Measurements from ENCODE around the gene SEMA4C.

DNA sequence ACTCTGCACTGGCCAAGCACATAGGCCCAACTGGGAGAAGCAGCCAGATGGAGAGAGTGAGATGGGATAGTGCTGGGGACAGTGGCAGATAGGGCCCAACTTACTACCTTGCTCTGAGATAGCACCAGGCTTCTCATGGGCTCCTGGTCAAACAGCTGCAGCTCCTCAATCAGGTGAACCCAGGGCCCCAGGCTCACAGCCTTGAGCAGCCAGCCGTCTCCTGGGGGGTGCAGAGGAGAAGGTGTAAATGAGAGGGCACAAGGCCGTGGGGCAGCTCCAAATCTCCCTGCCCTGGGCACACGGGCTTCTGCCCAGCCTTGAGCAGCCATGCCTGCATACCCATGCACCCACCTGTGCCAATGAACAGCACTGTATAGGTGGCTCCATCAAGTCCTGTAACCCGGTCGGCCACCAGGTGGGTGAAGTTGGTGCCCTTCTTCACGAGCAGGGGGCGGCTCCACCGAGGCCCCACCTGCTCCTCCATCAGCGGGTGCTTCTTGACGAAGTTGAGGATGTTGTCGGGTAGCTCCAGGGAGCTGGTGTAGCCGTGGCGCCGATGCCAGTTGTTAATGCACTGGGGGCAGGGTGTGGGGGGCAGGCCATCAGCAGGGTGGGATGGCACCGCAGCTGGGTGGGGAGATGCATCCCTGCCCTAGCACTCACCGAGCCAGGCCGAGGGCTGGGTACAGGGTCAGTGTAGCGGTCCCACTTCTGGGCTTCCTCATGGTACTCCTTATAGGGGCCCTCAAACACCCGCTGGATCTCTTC is 6.1 kb downstream of the SEMA4C start:
- TF ChIP-seq, protein P1, sequence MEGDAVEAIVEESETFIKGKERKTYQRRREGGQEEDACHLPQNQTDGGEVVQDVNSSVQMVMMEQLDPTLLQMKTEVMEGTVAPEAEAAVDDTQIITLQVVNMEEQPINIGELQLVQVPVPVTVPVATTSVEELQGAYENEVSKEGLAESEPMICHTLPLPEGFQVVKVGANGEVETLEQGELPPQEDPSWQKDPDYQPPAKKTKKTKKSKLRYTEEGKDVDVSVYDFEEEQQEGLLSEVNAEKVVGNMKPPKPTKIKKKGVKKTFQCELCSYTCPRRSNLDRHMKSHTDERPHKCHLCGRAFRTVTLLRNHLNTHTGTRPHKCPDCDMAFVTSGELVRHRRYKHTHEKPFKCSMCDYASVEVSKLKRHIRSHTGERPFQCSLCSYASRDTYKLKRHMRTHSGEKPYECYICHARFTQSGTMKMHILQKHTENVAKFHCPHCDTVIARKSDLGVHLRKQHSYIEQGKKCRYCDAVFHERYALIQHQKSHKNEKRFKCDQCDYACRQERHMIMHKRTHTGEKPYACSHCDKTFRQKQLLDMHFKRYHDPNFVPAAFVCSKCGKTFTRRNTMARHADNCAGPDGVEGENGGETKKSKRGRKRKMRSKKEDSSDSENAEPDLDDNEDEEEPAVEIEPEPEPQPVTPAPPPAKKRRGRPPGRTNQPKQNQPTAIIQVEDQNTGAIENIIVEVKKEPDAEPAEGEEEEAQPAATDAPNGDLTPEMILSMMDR (IDR thresholded peaks at IDR 0.05), result no peak
- TF ChIP-seq RARB (CRISPR knock-in tag; IDR thresholded peaks at IDR 0.05) (no peak), JUN (IDR thresholded peaks at IDR 0.05) (no peak), E2F6 (IDR thresholded peaks at IDR 0.05; ENCODE audit: borderline replicate concordance, low read depth) (no peak), RNF2 (IDR thresholded peaks at IDR 0.05; ENCODE audit: borderline replicate concordance, low read depth) (no peak), RAD21 (conservative IDR thresholded peaks at IDR 0.05 in 1 of 2, IDR thresholded peaks at IDR 0.05 in 1 of 2) (no peak), ESRRA (IDR thresholded peaks at IDR 0.05; ENCODE audit: borderline replicate concordance, low read length) (no peak), NFE2L2 (conservative IDR thresholded peaks at IDR 0.05; ENCODE audit: low read length) (no peak), KDM1A (IDR thresholded peaks at IDR 0.05; ENCODE audit: low read depth) (no peak)
- TF ChIP-seq, protein P2, sequence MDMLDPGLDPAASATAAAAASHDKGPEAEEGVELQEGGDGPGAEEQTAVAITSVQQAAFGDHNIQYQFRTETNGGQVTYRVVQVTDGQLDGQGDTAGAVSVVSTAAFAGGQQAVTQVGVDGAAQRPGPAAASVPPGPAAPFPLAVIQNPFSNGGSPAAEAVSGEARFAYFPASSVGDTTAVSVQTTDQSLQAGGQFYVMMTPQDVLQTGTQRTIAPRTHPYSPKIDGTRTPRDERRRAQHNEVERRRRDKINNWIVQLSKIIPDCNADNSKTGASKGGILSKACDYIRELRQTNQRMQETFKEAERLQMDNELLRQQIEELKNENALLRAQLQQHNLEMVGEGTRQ (IDR thresholded peaks at IDR 0.05), result no peak
